Measurements from ENCODE around the gene NLRP3.
"Not testable (repeated sequence)": the region's sequence is repeated elsewhere in the genome, so short reads cannot be mapped to it uniquely, and the experiment has no call there.

The NLRP3 gene

GRCh38 chr1:247415423-247416361 lies at the start of gene NLRP3:
Gene NLRP3, plus strand, starts transcription at chr1:247416173. Its CDS starts 2,628 bp downstream, at chr1:247418801.
- H3K9ac ChIP-seq (ENCODE audit: low read depth, low read length) = no peak within 1 kb of the TSS

GRCh38 chr1:247366345-247366744 lies 49.6 kb upstream of the NLRP3 start:
- not testable (repeated sequence) for H3K36me3 ChIP-seq (ENCODE audit: control insufficient read depth, insufficient read depth, low read length); H3K9ac ChIP-seq (ENCODE audit: low read depth, low read length); H3K9me3 ChIP-seq (ENCODE audit: control insufficient read depth, insufficient read depth, low read length); H3K4me3 ChIP-seq (ENCODE audit: low read depth, low read length); H3K27me3 ChIP-seq (ENCODE audit: control insufficient read depth, insufficient read depth, low read length)
- H3K4me1 ChIP-seq (ENCODE audit: control insufficient read depth, insufficient read depth, low read length) = peaks cover 10% of the 10 kb centered on the region

More at GRCh38 chr1:247415423-247416361, at the start of gene NLRP3:
- no peaks in the 10 kb centered on the region for H3K36me3 ChIP-seq (ENCODE audit: control insufficient read depth, insufficient read depth, low read length)
- H3K9me3 ChIP-seq (ENCODE audit: control insufficient read depth, insufficient read depth, low read length) = no peaks in the 10 kb centered on the region
- H3K4me3 ChIP-seq (ENCODE audit: low read depth, low read length) = no peak within 1 kb of the TSS
- H3K4me1 ChIP-seq (ENCODE audit: control insufficient read depth, insufficient read depth, low read length) = no peaks in the 10 kb centered on the region
- no peaks in the 10 kb centered on the region for H3K27me3 ChIP-seq (ENCODE audit: control insufficient read depth, insufficient read depth, low read length)

- Histone ChIP-seq H3K9ac (ENCODE audit: low read depth, low read length) (no peak overlapping the region), H3K27me3 (ENCODE audit: control insufficient read depth, insufficient read depth, low read length) (no peaks in the 10 kb centered on the region), H3K4me3 (ENCODE audit: low read depth, low read length) (no peak overlapping the region), H3K9me3 (ENCODE audit: control insufficient read depth, insufficient read depth, low read length) (peaks cover 3% of the 10 kb centered on the region), H3K4me1 (ENCODE audit: control insufficient read depth, insufficient read depth, low read length) (peaks cover 7% of the 10 kb centered on the region), H3K36me3 (ENCODE audit: control insufficient read depth, insufficient read depth, low read length) (no peaks in the 10 kb centered on the region)
These were observed 48.9 kb upstream of the NLRP3 start for GRCh38 chr1:247366926-247367645.

- Histone ChIP-seq H3K9ac (ENCODE audit: low read depth, low read length) (no peak overlapping the region), H3K36me3 (ENCODE audit: control insufficient read depth, insufficient read depth, low read length) (no peaks in the 10 kb centered on the region), H3K27me3 (ENCODE audit: control insufficient read depth, insufficient read depth, low read length) (no peaks in the 10 kb centered on the region), H3K4me1 (ENCODE audit: control insufficient read depth, insufficient read depth, low read length) (peaks cover 7% of the 10 kb centered on the region), H3K9me3 (ENCODE audit: control insufficient read depth, insufficient read depth, low read length) (peaks cover 3% of the 10 kb centered on the region), H3K4me3 (ENCODE audit: low read depth, low read length) (no peak overlapping the region)
These were observed 48.1 kb upstream of the NLRP3 start for GRCh38 chr1:247367786-247368422.

GRCh38 chr1:247368490-247369145 lies 47.4 kb upstream of the NLRP3 start:
- Histone ChIP-seq H3K4me1 (ENCODE audit: control insufficient read depth, insufficient read depth, low read length) (peaks cover 7% of the 10 kb centered on the region), H3K9me3 (ENCODE audit: control insufficient read depth, insufficient read depth, low read length) (peaks cover 3% of the 10 kb centered on the region), H3K4me3 (ENCODE audit: low read depth, low read length) (no peak overlapping the region), H3K27me3 (ENCODE audit: control insufficient read depth, insufficient read depth, low read length) (no peaks in the 10 kb centered on the region), H3K9ac (ENCODE audit: low read depth, low read length) (no peak overlapping the region), H3K36me3 (ENCODE audit: control insufficient read depth, insufficient read depth, low read length) (no peaks in the 10 kb centered on the region)

- peaks cover 20% of the 10 kb centered on the region for H3K4me1 ChIP-seq (ENCODE audit: control insufficient read depth, insufficient read depth, low read length)
- no peaks in the 10 kb centered on the region for H3K27me3 ChIP-seq (ENCODE audit: control insufficient read depth, insufficient read depth, low read length)
- no peak overlapping the region for H3K4me3 ChIP-seq (ENCODE audit: low read depth, low read length)
- no peaks in the 10 kb centered on the region for H3K36me3 ChIP-seq (ENCODE audit: control insufficient read depth, insufficient read depth, low read length)
- H3K9me3 ChIP-seq (ENCODE audit: control insufficient read depth, insufficient read depth, low read length) = no peaks in the 10 kb centered on the region
- H3K9ac ChIP-seq (ENCODE audit: low read depth, low read length) = no peak overlapping the region
These were observed 44.9 kb upstream of the NLRP3 start for GRCh38 chr1:247370786-247371732.

- Histone ChIP-seq H3K4me3 (ENCODE audit: low read depth, low read length) (no peak overlapping the region), H3K27me3 (ENCODE audit: control insufficient read depth, insufficient read depth, low read length) (no peaks in the 10 kb centered on the region)
These were observed 44.1 kb upstream of the NLRP3 start for GRCh38 chr1:247371801-247372259.

GRCh38 chr1:247373721-247374141 lies 42.2 kb upstream of the NLRP3 start:
- Histone ChIP-seq H3K36me3 (ENCODE audit: control insufficient read depth, insufficient read depth, low read length) (no peaks in the 10 kb centered on the region), H3K4me3 (ENCODE audit: low read depth, low read length) (no peak overlapping the region), H3K9ac (ENCODE audit: low read depth, low read length) (no peak overlapping the region), H3K27me3 (ENCODE audit: control insufficient read depth, insufficient read depth, low read length) (no peaks in the 10 kb centered on the region), H3K9me3 (ENCODE audit: control insufficient read depth, insufficient read depth, low read length) (no peaks in the 10 kb centered on the region), H3K4me1 (ENCODE audit: control insufficient read depth, insufficient read depth, low read length) (peaks cover 35% of the 10 kb centered on the region)

More at GRCh38 chr1:247371801-247372259, 44.1 kb upstream of the NLRP3 start:
- Histone ChIP-seq H3K9ac (ENCODE audit: low read depth, low read length) (no peak overlapping the region), H3K36me3 (ENCODE audit: control insufficient read depth, insufficient read depth, low read length) (no peaks in the 10 kb centered on the region), H3K9me3 (ENCODE audit: control insufficient read depth, insufficient read depth, low read length) (no peaks in the 10 kb centered on the region), H3K4me1 (ENCODE audit: control insufficient read depth, insufficient read depth, low read length) (peaks cover 26% of the 10 kb centered on the region)

GRCh38 chr1:247374651-247375334 lies 41.2 kb upstream of the NLRP3 start:
- H3K27me3 ChIP-seq (ENCODE audit: control insufficient read depth, insufficient read depth, low read length); H3K9ac ChIP-seq (ENCODE audit: low read depth, low read length); H3K36me3 ChIP-seq (ENCODE audit: control insufficient read depth, insufficient read depth, low read length); H3K4me3 ChIP-seq (ENCODE audit: low read depth, low read length); H3K9me3 ChIP-seq (ENCODE audit: control insufficient read depth, insufficient read depth, low read length): not testable (repeated sequence)
- peaks cover 35% of the 10 kb centered on the region for H3K4me1 ChIP-seq (ENCODE audit: control insufficient read depth, insufficient read depth, low read length)

- H3K36me3 ChIP-seq (ENCODE audit: control insufficient read depth, insufficient read depth, low read length) = no peaks in the 10 kb centered on the region
- H3K27me3 ChIP-seq (ENCODE audit: control insufficient read depth, insufficient read depth, low read length) = no peaks in the 10 kb centered on the region
- H3K9me3 ChIP-seq (ENCODE audit: control insufficient read depth, insufficient read depth, low read length) = no peaks in the 10 kb centered on the region
- peak overlapping the region; percentile 46 for H3K4me3 ChIP-seq (ENCODE audit: low read depth, low read length)
- peaks cover 33% of the 10 kb centered on the region for H3K4me1 ChIP-seq (ENCODE audit: control insufficient read depth, insufficient read depth, low read length)
- H3K9ac ChIP-seq (ENCODE audit: low read depth, low read length) = peak overlapping the region; percentile 40
These were observed 40.2 kb upstream of the NLRP3 start for GRCh38 chr1:247375747-247376146.
